ENCODE results near the gene DNAH7.

DNAH7 gene

DNA sequence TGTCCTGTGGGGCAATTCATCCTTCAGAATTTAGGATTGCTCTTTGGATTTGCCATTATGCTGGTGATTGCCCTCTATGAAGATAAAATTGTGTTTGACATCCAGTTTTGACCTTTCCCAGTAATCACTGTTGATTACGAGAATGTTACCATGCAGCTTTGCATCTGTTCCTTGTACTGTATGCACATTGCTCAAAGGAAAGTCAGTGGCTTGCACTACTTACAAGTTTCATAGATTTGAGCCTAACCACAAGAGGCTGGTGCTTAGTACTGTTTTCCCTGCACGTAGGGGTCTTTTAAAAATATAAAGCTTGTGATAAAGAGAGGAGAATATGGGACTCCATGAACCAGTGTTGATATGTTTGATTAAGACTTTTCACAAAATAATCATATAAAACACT is 333.7 kb downstream of the DNAH7 start:
- Mint-ChIP-seq H3K4me1 (ENCODE audit: low read depth) (no peaks in the 10 kb centered on the region), H3K9me3 (no peaks in the 10 kb centered on the region), H3K36me3 (ENCODE audit: low read depth) (peaks cover 76% of the 10 kb centered on the region), H3K4me3 (no peak overlapping the region), H3K27ac (no peak overlapping the region), H3K27me3 (no peaks in the 10 kb centered on the region)

DNA sequence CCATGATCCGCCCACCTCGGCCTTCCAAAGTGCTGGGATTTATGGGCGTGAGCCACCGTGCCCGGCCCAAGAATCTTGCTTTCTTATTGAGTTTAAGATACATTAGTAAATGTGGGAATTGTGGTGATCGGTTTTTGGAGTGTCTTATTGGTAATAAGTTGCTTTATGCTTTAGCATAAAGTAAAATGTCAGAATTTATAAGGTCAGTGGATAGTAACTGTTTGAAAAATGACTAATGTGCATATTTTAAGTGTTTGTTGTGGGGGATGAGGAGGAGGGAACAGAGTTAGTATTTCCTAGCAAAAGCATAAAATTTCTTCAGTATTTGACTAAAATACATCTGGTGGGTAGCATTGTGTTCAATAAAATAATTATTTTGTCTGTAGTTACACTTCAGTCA is 334.2 kb downstream of the DNAH7 start:
- Mint-ChIP-seq H3K4me1 (ENCODE audit: low read depth) (no peaks in the 10 kb centered on the region), H3K9me3 (no peaks in the 10 kb centered on the region), H3K4me3 (no peak overlapping the region), H3K36me3 (ENCODE audit: low read depth) (peaks cover 76% of the 10 kb centered on the region), H3K27me3 (no peaks in the 10 kb centered on the region), H3K27ac (peak overlapping the region; percentile 57)

DNA sequence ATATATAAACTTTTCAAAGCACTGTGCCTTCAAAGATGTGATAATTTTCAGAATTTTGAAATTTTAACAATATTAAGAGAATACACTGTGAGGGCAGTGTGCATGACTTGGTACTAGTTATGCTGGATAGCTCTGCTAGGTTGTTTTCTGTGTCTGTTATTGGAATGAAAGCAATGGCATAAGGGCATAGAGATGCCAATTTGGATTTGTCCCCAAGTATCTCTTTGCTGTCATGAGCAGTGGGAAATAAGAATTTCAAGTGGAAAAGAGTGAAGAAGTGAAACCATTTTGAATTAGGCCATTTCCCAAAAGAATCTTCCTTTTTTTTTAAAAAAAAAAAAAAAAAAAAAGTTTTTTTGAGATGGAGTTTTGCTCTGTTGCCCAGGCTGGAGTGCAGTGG is 334.8 kb downstream of the DNAH7 start:
- H3K9me3 Mint-ChIP-seq, result no peaks in the 10 kb centered on the region
- no peaks in the 10 kb centered on the region for H3K27me3 Mint-ChIP-seq
- H3K27ac Mint-ChIP-seq, result no peak overlapping the region
- H3K4me3 Mint-ChIP-seq, result no peak overlapping the region
- H3K4me1 Mint-ChIP-seq (ENCODE audit: low read depth), result no peaks in the 10 kb centered on the region
- peaks cover 74% of the 10 kb centered on the region for H3K36me3 Mint-ChIP-seq (ENCODE audit: low read depth)

DNA sequence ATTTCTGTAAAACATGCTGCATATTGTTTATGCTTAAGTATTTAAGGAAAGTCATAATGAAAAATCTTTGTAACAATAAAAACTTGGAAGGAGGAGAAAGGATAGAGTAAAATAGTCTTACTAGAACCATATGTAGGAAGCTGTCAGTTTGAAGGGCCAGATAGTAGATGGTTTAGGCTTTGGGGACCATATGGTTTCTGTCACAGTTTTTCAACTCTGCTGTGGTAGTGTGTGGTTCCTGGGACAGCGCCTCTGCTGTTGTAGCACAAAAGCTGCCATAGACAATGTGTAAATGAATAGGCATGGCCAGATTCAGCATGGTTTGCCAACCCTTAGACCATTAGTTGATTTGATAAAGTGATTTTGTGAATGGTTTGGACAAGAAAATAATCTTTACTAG is 336.1 kb downstream of the DNAH7 start:
- Mint-ChIP-seq H3K4me1 (ENCODE audit: low read depth) (no peaks in the 10 kb centered on the region), H3K9me3 (no peaks in the 10 kb centered on the region), H3K36me3 (ENCODE audit: low read depth) (peaks cover 65% of the 10 kb centered on the region), H3K4me3 (no peak overlapping the region), H3K27ac (no peak overlapping the region), H3K27me3 (no peaks in the 10 kb centered on the region)

DNA sequence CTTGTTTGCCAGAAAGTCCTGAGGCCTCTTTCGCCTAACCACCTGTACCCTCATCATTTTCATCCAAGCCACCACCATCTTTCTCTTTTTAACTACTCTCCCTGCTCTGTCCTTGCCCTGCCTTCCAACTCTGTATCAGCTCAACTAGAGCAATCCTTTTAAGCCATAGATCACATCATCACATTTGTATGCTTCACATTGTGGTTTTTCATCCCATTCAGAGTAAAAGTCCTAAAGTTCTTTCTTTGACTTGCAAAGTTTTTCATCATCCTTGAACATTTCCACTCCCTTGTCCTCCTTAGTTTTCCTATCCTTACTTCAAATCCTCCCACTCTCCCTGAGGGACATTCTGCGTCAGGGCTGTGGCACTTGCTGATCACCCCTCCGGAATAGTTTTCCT is 337.7 kb downstream of the DNAH7 start:
- Mint-ChIP-seq H3K9me3 (no peaks in the 10 kb centered on the region), H3K27ac (no peak overlapping the region), H3K4me3 (no peak overlapping the region), H3K27me3 (no peaks in the 10 kb centered on the region), H3K4me1 (ENCODE audit: low read depth) (no peaks in the 10 kb centered on the region), H3K36me3 (ENCODE audit: low read depth) (peaks cover 61% of the 10 kb centered on the region)

DNA sequence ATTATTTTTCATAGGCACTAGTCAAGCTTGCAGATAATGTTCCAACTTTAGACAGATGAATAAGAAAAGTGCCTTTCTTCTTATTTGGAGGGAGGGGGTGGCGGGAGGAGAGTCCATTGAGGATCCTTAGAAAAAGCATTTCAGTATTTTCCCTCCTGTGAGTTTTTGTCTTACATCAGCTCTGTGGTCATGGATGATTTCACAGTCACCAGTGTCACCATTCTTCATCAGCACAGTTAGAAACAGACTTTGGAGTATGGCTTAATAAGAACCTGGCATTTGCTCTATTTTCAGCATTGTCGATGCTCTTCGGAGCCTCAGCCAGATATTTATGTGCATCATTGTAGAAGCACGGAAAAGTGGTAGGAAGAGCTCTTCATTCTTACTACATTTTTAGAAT is 341.5 kb downstream of the DNAH7 start:
- Mint-ChIP-seq H3K36me3 (ENCODE audit: low read depth) (peaks cover 55% of the 10 kb centered on the region), H3K9me3 (no peaks in the 10 kb centered on the region), H3K27ac (no peak overlapping the region), H3K4me1 (ENCODE audit: low read depth) (no peaks in the 10 kb centered on the region), H3K4me3 (no peak overlapping the region), H3K27me3 (no peaks in the 10 kb centered on the region)

DNA sequence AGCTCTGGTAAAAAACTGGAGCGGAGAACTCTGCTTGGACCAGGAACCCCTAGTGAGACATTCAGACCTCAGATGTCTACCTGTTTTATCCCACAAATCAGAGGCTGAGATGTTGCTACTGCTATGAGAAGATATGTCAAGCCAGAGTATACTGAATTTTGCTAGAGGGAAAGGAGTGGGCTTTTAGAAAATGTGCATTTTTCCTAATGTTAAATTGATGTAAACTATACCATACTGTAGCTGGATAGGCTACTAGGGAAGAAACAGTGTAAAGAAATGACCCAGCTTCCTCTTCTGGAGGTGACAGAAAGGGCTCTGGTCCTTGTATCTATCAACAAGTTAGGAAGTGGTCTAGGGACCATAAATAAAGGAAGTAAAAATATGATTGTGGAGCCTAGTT is 346.6 kb downstream of the DNAH7 start:
- no peaks in the 10 kb centered on the region for H3K4me1 Mint-ChIP-seq (ENCODE audit: low read depth)
- H3K36me3 Mint-ChIP-seq (ENCODE audit: low read depth), result peaks cover 56% of the 10 kb centered on the region
- H3K27ac Mint-ChIP-seq, result no peak overlapping the region
- H3K4me3 Mint-ChIP-seq, result no peak overlapping the region
- no peaks in the 10 kb centered on the region for H3K27me3 Mint-ChIP-seq
- no peaks in the 10 kb centered on the region for H3K9me3 Mint-ChIP-seq

DNA sequence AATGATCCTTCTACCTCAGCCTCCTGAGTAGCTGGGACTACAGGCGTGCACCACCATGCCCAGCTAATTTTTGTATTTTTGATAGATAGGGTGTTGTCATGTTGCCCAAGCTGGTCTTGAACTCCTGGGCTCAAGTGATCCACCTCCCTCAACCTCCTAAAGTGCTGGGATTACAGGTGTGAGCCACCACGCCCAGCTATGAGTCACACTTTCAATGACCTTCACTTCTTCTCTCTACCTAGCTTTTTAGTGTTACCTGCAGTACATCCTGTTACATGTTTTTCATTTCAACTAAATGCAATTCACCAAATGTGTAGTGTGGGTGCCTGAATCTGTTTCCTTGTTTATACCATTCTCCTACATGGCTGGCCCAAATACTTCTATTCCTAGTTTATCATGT is 347.6 kb downstream of the DNAH7 start:
- Mint-ChIP-seq H3K4me1 (ENCODE audit: low read depth) (no peaks in the 10 kb centered on the region), H3K36me3 (ENCODE audit: low read depth) (peaks cover 66% of the 10 kb centered on the region), H3K9me3 (no peaks in the 10 kb centered on the region), H3K27me3 (no peaks in the 10 kb centered on the region), H3K4me3 (no peak overlapping the region), H3K27ac (no peak overlapping the region)

DNA sequence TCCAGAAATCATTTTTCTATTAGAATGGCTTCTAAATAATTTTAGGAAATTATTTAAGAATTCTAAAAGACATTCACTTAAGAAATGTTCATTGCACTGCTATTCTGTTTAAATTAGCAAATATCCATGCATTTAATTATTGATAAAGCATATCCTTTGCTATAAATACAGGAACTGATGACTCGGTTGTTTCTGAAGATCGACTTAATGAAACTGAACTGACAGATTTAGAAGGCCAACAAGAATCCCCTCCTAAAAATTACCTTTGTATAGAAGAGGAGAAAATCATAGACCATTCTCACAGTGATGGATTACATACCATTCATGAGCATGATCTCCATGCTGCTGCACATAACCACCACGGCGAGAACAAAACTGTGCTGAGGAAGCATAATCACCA is 352.2 kb downstream of the DNAH7 start:
- Mint-ChIP-seq H3K4me1 (ENCODE audit: low read depth) (no peaks in the 10 kb centered on the region), H3K27ac (no peak overlapping the region)

DNA sequence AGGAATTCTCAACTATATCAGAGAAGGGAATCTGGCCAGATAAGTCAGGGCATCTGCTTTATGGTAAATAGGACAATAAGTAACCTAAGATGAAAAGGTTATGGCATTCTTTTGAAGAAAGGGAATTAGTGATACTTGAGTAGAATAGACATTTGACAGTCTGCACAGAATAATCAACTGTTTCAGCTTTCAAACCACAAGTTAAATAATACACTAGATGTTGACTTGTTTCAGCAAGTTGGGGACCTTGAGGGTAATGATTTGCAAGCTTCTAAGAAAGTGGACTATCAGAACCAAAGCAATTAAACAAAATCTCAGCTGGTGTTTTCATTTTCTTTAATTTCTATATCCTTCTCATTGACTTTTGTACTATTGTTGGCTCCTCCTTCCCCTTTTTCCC is 357.2 kb downstream of the DNAH7 start:
- Mint-ChIP-seq H3K9me3 (no peaks in the 10 kb centered on the region), H3K27ac (no peak overlapping the region), H3K36me3 (ENCODE audit: low read depth) (peaks cover 79% of the 10 kb centered on the region), H3K4me1 (ENCODE audit: low read depth) (no peaks in the 10 kb centered on the region), H3K27me3 (no peaks in the 10 kb centered on the region), H3K4me3 (no peak overlapping the region)

More for the DNA sequence above, 352.2 kb downstream of the DNAH7 start:
- no peak overlapping the region for H3K4me3 Mint-ChIP-seq
- H3K27me3 Mint-ChIP-seq, result no peaks in the 10 kb centered on the region
- no peaks in the 10 kb centered on the region for H3K9me3 Mint-ChIP-seq
- peaks cover 75% of the 10 kb centered on the region for H3K36me3 Mint-ChIP-seq (ENCODE audit: low read depth)

DNA sequence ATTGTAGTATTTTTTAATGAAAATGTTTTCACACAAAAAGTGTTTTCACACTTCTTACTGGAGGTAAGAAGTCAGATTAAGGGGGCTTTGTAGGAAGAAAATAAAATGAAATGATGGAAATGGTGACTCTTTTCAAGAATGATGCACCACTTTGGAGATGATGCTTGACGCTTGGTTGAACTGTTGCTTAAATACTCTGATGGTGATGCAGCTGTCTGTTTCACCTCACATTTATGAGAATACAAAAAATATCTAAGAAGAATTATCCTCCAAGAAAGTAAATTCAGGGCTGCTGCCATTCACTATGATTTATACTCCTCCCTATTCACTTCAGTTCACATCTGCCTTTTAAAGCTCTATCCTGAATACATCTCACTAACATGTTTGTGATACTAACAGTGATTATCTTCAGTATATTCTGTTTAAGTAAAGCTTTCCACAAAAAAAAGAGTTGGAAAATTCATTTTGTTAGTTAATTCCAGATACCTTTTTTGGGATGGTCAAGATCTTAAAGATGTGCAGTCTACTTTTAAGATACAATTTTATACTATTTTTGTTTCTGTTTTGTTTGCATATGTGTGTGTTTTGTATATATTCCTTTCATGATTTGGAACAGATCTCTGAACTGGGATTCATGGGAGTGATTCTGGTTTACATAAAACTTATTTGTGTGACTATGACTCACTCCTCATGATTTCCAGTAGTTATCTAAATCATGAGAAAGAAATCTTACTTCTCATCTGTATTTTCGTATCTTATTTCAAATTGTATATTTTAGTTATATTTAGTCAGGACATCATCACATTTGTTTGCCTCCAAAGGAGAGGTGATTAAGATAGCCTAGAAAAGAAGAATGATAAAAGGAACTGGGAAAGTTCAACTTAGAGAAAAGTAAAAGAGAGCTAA is 358.5 kb downstream of the DNAH7 start:
- Mint-ChIP-seq H3K27me3 (no peaks in the 10 kb centered on the region), H3K4me3 (no peak overlapping the region), H3K27ac (no peak overlapping the region), H3K4me1 (ENCODE audit: low read depth) (no peaks in the 10 kb centered on the region), H3K36me3 (ENCODE audit: low read depth) (peaks cover 70% of the 10 kb centered on the region), H3K9me3 (no peaks in the 10 kb centered on the region)

DNA sequence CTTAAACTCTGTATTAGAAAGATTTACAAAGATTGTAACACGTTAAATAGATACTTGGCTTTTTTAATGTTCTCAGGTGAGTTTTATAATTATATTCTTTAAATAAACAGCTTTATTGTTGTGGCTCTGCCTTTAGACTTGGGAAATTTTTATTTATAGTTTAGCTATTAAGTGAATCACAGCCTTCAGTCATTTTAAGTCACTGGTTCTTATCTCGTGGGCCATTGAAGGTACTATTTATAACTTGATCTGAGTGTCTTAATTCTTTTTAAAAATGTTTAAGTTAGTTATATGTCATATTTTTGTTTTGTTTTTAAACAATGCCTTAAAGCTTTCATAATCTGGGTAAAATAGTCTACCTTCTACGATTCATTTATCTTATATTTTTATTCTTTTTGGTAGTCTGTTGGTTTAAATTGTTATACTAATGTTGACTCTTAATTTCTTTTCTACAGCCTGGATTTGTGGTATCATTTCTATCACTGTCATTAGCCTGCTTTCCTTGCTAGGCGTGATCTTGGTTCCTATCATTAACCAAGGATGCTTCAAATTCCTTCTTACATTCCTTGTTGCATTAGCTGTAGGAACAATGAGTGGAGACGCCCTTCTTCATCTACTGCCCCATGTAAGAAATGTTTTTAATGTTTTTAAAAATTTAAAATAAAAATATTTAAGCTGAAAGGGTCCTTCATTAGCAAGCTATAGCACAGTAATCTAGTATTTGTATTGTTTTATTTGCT is 362.3 kb downstream of the DNAH7 start:
- Mint-ChIP-seq H3K4me3 (no peak overlapping the region), H3K9me3 (peaks cover under 1% of the 10 kb centered on the region), H3K4me1 (ENCODE audit: low read depth) (peaks cover 4% of the 10 kb centered on the region), H3K36me3 (ENCODE audit: low read depth) (peaks cover 60% of the 10 kb centered on the region), H3K27me3 (no peaks in the 10 kb centered on the region), H3K27ac (no peak overlapping the region)

DNA sequence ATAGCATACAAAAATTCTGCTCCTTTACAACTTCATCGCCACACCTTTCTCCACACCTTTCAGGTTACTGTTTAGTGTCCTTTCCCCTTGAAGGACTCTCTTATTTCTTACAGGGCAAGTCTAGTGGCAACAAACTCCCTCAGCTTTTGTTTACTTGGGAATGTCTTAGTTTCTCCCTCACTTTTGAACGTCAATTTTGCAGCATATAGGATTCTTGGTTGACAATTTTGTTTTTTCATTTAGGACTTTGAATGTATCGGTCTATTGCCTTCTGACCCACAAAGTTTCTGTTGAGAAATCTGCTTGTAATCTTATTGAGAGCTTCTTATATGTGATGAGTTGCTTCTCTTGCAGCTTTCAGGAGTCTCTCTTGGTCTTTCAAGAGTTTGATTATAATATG is 368.2 kb downstream of the DNAH7 start:
- Mint-ChIP-seq H3K4me1 (ENCODE audit: low read depth) (peaks cover 19% of the 10 kb centered on the region), H3K4me3 (no peak overlapping the region), H3K9me3 (peaks cover 18% of the 10 kb centered on the region), H3K36me3 (ENCODE audit: low read depth) (peaks cover 66% of the 10 kb centered on the region), H3K27ac (no peak overlapping the region), H3K27me3 (no peaks in the 10 kb centered on the region)

DNA sequence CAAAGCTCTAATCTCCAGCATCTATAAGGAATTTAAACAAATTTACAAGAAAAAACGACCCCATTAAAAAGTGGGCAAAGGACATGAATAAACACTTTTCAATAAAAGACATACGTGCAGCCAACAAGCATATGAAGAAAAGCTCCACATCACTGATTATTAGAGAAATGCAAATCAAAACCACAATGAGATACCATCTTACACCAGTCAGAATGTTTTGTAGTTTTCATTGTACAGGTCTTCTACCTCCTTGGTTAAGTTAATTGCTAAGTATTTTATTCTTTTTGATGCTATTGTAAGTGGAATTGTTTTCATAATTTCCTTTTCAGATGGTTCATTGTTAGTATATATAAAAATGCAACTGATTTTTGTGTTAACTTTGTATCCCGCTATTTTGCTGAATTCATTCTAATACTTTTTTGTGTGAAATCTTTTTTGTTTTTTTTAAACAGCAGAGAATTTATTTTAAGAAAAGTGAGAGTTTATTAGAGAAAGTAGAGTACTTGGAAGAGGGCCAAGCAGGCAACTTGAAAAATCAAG is 370.9 kb downstream of the DNAH7 start:
- Mint-ChIP-seq H3K4me1 (ENCODE audit: low read depth) (peaks cover 35% of the 10 kb centered on the region), H3K9me3 (peaks cover 30% of the 10 kb centered on the region), H3K27ac (no peak overlapping the region), H3K36me3 (ENCODE audit: low read depth) (peaks cover 79% of the 10 kb centered on the region), H3K4me3 (no peak overlapping the region), H3K27me3 (no peaks in the 10 kb centered on the region)

DNA sequence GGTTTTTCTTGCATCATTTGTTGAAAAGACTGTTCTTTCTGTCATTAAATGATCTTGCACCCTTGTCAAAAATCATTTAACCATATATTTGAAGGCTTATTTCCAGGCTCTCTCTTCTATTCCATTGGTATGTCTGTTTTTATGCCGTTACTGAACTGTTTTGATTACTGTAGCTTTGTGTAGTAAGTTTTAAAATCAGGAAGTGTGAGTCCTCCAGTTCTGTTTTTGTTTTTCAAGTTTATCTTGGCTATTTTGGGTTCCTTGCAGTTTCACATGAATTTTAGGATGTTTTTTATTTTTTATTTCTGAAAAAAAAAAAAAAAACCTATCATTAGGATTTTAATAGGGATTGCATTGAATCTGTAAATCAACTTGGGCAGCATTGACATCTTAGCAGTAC is 372.6 kb downstream of the DNAH7 start:
- H3K9me3 Mint-ChIP-seq, result peaks cover 33% of the 10 kb centered on the region
- no peak overlapping the region for H3K4me3 Mint-ChIP-seq
- H3K4me1 Mint-ChIP-seq (ENCODE audit: low read depth), result peaks cover 49% of the 10 kb centered on the region
- no peak overlapping the region for H3K27ac Mint-ChIP-seq
- H3K36me3 Mint-ChIP-seq (ENCODE audit: low read depth), result peaks cover 82% of the 10 kb centered on the region
- no peaks in the 10 kb centered on the region for H3K27me3 Mint-ChIP-seq

Data from stimulated activated naive CD8-positive, alpha-beta T cell treated with anti-CD3 and anti-CD28 coated beads, Interleukin-15, Interleukin-2, amounts not matched to agents 100 ng/mL and 50 ng/mL, for 24 hours (primary cell).